Measurements from ENCODE around the gene RGS2. TPM values are rescaled to one million over a fixed set of nuclear protein-coding genes. Genes with fewer than 3 reads are reported as not detected.

The RGS2 gene
- total RNA-seq, 1 experiment from 2014 or later, result 4.5 TPM

DNA sequence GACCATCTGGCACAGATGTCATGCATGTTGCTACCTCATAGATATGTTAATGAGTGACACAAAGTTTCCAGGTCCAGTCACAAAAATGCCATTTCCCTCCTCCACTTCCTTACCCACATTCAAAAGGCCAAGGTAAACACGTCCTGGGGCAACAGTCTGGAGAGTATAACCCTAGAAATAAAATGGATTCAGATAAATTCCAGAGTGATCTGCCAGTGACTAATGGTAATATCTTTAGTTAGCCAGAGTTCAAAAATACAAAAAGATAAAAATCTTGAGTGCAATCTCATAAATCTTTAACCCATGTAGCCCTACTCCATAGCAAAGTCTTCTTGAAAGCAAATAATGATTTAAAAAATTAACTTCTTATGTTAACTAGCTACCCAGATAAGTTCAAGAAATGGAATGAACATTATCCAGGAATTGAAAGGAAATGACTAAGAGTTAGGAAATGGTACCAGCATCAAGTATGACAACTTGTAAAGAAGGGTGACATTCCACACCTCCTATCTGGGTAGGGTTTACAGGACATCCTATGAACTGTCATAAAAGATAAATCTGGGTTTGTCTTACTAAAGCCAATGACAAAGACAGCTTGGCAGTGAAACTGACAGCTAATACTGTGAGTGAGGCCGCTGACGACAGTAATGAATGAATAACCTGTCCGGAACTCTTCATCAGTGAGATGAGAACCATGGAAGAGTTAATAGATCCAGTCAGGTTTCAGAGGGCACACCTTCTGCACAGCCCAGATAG, 18.1 kb downstream of the RGS2 start:
- Histone ChIP-seq H3K27ac (ENCODE audit: low read length) (no peak overlapping the region), H3K4me1 (ENCODE audit: control insufficient read depth, insufficient read depth, low read length) (no peaks in the 10 kb centered on the region), H3K27me3 (ENCODE audit: control insufficient read depth, insufficient read depth, low read length) (no peaks in the 10 kb centered on the region), H3K36me3 (ENCODE audit: control insufficient read depth, insufficient read depth, low read length) (no peaks in the 10 kb centered on the region), H3K9me3 (ENCODE audit: control insufficient read depth, insufficient read depth, low read depth, low read length) (no peaks in the 10 kb centered on the region), H3K4me3 (ENCODE audit: low read depth in 2 of 2, low read length in 2 of 2) (no peak overlapping the region)
- no peak for TF ChIP-seq POLR2AphosphoS5 (IDR thresholded peaks at IDR 0.05; ENCODE audit: low read depth, low read length)
- no peak for TF ChIP-seq SIN3A (IDR thresholded peaks at IDR 0.05; ENCODE audit: borderline replicate concordance, insufficient read depth, low read depth, low read length)
- TF ChIP-seq, protein P1, sequence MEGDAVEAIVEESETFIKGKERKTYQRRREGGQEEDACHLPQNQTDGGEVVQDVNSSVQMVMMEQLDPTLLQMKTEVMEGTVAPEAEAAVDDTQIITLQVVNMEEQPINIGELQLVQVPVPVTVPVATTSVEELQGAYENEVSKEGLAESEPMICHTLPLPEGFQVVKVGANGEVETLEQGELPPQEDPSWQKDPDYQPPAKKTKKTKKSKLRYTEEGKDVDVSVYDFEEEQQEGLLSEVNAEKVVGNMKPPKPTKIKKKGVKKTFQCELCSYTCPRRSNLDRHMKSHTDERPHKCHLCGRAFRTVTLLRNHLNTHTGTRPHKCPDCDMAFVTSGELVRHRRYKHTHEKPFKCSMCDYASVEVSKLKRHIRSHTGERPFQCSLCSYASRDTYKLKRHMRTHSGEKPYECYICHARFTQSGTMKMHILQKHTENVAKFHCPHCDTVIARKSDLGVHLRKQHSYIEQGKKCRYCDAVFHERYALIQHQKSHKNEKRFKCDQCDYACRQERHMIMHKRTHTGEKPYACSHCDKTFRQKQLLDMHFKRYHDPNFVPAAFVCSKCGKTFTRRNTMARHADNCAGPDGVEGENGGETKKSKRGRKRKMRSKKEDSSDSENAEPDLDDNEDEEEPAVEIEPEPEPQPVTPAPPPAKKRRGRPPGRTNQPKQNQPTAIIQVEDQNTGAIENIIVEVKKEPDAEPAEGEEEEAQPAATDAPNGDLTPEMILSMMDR (IDR thresholded peaks at IDR 0.05), result no peak
- TF ChIP-seq TCF7L2 (IDR thresholded peaks at IDR 0.05; ENCODE audit: low read depth, low read length), result no peak
- TF ChIP-seq, protein P2, sequence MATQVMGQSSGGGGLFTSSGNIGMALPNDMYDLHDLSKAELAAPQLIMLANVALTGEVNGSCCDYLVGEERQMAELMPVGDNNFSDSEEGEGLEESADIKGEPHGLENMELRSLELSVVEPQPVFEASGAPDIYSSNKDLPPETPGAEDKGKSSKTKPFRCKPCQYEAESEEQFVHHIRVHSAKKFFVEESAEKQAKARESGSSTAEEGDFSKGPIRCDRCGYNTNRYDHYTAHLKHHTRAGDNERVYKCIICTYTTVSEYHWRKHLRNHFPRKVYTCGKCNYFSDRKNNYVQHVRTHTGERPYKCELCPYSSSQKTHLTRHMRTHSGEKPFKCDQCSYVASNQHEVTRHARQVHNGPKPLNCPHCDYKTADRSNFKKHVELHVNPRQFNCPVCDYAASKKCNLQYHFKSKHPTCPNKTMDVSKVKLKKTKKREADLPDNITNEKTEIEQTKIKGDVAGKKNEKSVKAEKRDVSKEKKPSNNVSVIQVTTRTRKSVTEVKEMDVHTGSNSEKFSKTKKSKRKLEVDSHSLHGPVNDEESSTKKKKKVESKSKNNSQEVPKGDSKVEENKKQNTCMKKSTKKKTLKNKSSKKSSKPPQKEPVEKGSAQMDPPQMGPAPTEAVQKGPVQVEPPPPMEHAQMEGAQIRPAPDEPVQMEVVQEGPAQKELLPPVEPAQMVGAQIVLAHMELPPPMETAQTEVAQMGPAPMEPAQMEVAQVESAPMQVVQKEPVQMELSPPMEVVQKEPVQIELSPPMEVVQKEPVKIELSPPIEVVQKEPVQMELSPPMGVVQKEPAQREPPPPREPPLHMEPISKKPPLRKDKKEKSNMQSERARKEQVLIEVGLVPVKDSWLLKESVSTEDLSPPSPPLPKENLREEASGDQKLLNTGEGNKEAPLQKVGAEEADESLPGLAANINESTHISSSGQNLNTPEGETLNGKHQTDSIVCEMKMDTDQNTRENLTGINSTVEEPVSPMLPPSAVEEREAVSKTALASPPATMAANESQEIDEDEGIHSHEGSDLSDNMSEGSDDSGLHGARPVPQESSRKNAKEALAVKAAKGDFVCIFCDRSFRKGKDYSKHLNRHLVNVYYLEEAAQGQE (IDR thresholded peaks at IDR 0.05; ENCODE audit: insufficient read depth in 1 of 2, low read depth in 2 of 2, low read length in 1 of 2), result no peak
- intact Hi-C loops (cut with micrococcal nuclease; ENCODE audit: unreplicated experiment) (no loop called here), in situ Hi-C loops (cut with HindIII; ENCODE audit: low pct_unique_long_range_greater_than_20kb, low sequenced_read_pairs) (no loop called here)
- no TSS peak for BruUV-seq (replicated peaks)
- no peak for ATAC-seq
- POLR2A ChIA-PET, result no interaction called here
- CTCF ChIA-PET, result no interaction called here
- DNase-seq (ENCODE audit: low read depth, low spot score), result no peak

DNA sequence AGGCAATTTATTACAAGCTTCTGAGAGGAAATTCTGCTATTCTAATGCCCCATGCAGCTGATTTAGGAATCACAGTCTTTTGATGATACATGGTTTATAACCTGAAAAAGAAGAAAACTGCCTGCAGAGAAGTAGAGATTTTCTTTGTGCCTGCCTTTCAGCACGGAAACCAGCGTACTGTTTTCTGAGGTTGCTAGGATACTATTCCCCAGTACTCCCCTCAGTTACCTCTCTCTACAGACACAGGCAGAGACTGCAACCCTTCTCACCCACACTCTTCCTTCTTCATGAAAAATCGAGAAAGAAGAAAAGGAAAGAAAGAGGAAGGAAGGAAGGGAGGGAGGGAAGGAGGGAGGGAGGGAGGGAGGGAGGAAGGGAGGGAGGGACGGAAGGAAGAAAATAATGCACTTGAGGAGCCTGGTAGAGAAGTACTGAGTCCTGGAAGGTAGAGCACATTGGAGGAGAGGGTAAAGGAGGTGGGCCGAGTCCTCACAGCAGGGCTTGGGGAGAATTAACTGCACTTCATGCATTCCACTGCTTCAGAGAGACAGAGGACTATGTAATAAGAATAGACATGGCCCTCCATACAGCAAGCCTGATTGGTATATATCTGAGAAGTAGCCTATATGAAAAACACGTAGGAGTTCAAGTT, 21.9 kb downstream of the RGS2 start:
- in situ Hi-C loops (cut with HindIII; ENCODE audit: low pct_unique_long_range_greater_than_20kb, low sequenced_read_pairs) (no loop called here), intact Hi-C loops (cut with micrococcal nuclease; ENCODE audit: unreplicated experiment) (no loop called here)
- TF ChIP-seq, protein P2 (IDR thresholded peaks at IDR 0.05; ENCODE audit: insufficient read depth in 1 of 2, low read depth in 2 of 2, low read length in 1 of 2), result no peak
- TF ChIP-seq SIN3A (IDR thresholded peaks at IDR 0.05; ENCODE audit: borderline replicate concordance, insufficient read depth, low read depth, low read length), result no peak
- no peak for TF ChIP-seq TCF7L2 (IDR thresholded peaks at IDR 0.05; ENCODE audit: low read depth, low read length)
- TF ChIP-seq, protein P1 (IDR thresholded peaks at IDR 0.05), result no peak
- TF ChIP-seq POLR2AphosphoS5 (IDR thresholded peaks at IDR 0.05; ENCODE audit: low read depth, low read length), result no peak
- H3K9me3 ChIP-seq (ENCODE audit: control insufficient read depth, insufficient read depth, low read depth, low read length), result no peaks in the 10 kb centered on the region
- H3K27me3 ChIP-seq (ENCODE audit: control insufficient read depth, insufficient read depth, low read length), result no peaks in the 10 kb centered on the region
- ChIA-PET POLR2A (no interaction called here), CTCF (no interaction called here)
- BruUV-seq (replicated peaks), result no TSS peak
- H3K36me3 ChIP-seq (ENCODE audit: control insufficient read depth, insufficient read depth, low read length), result no peaks in the 10 kb centered on the region
- no peaks in the 10 kb centered on the region for H3K4me1 ChIP-seq (ENCODE audit: control insufficient read depth, insufficient read depth, low read length)
- no peak for ATAC-seq
- DNase-seq (ENCODE audit: low read depth, low spot score), result no peak
- no peak overlapping the region for H3K4me3 ChIP-seq (ENCODE audit: low read depth in 2 of 2, low read length in 2 of 2)
- H3K27ac ChIP-seq (ENCODE audit: low read length), result no peak overlapping the region
